Tibial nerve (tissue), 4 donors: ENCODE measurements around the gene GABRB2.

Experiments used
- EP300 ChIP-seq, 2 donors: sonication (generic); formaldehyde crosslinking; IDR thresholded peaks; one replicate each; pipeline ENCODE4 v1.6.1; 2017; ENCODE audit warnings: antibody characterized with exemption in 2 of 2, mild to moderate bottlenecking in 1 of 2
- POLR2A ChIP-seq, 2 donors: fragments of 450-650 bp; IDR thresholded peaks; one replicate each; pipeline ENCODE4 v1.6.1; 2017; ENCODE audit warnings: antibody characterized with exemption in 2 of 2, mild to moderate bottlenecking in 2 of 2, moderate library complexity in 2 of 2
- TF ChIP-seq, protein P1 (sequence below), 5 experiments: fragments of 200-600 bp in 3 of 5; fragments of 450-650 bp in 2 of 5; sonication (generic) in 3 of 5; IDR thresholded peaks; one replicate each; pipeline ENCODE4 v1.5.1; 2016 to 2019; ENCODE audit warnings: antibody characterized with exemption in 5 of 5, mild to moderate bottlenecking in 3 of 5, moderate library complexity in 2 of 5

DNA sequence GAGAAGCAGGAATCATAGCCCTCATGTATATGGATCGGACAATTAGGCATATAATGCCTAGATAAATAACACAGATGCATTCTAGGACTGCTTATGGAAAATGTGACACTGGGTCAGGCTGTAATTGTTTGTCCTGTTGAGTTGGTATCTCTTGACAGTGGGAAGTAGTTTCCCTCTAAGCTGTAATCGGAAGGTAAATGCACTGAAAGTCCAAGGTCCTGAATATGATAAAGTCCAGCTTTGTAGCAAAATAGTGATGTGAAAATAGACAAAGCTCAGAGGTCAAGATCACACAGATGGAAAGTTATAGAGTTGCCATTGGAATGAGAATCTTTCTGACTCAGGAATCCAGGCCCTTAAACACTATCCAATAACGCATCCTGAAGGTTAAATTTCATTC, 214.2 kb downstream of the GABRB2 start:
- TF ChIP-seq, protein P1, sequence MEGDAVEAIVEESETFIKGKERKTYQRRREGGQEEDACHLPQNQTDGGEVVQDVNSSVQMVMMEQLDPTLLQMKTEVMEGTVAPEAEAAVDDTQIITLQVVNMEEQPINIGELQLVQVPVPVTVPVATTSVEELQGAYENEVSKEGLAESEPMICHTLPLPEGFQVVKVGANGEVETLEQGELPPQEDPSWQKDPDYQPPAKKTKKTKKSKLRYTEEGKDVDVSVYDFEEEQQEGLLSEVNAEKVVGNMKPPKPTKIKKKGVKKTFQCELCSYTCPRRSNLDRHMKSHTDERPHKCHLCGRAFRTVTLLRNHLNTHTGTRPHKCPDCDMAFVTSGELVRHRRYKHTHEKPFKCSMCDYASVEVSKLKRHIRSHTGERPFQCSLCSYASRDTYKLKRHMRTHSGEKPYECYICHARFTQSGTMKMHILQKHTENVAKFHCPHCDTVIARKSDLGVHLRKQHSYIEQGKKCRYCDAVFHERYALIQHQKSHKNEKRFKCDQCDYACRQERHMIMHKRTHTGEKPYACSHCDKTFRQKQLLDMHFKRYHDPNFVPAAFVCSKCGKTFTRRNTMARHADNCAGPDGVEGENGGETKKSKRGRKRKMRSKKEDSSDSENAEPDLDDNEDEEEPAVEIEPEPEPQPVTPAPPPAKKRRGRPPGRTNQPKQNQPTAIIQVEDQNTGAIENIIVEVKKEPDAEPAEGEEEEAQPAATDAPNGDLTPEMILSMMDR (IDR thresholded peaks at IDR 0.05) = no peak
- TF ChIP-seq POLR2A (IDR thresholded peaks at IDR 0.05) = no peak
- no peak for TF ChIP-seq EP300 (IDR thresholded peaks at IDR 0.05)
